Measurements from ENCODE around the gene DEFB114.

Gene DEFB114

DNA sequence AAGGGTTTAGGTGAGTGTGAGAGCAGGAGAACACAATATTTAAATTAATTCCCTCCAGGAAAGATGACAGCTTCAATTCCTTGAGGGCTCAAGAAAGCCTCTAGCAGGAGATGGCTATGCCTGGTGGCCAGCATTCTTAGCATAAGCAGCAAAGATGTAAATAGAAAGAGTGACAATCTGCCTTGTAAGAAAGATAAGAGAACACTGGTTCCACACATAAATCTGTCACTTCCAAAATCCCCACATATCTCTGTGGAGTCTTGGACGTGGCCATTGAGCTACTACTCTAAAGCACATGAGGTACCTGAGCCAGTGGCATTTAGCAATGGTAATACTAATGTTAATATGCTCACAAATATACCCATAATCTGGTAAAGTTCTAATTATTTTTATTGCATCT is 29.2 kb downstream of the DEFB114 start:
- DNase-seq, result no peak

DNA sequence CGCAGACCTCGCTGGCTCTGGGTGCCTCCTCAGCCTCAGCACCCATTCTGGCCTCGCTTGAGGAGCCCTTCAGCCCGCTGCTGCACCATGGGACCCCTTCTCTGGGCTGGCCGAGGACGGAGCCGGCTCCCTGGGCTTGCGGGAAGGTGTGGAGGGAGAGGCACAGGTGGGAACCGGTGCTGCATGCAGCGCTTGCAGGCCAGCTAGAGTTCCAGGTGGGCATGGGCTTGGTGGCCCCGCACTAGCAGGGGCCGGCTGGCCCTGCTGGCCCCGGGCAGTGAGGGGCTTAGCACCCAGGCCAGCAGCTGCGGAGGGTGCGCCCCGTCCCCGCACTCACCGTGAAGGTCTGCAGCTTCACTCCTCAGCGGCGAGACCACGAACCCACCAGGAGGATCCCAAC is 30.4 kb downstream of the DEFB114 start:
- no peak for DNase-seq

DNA sequence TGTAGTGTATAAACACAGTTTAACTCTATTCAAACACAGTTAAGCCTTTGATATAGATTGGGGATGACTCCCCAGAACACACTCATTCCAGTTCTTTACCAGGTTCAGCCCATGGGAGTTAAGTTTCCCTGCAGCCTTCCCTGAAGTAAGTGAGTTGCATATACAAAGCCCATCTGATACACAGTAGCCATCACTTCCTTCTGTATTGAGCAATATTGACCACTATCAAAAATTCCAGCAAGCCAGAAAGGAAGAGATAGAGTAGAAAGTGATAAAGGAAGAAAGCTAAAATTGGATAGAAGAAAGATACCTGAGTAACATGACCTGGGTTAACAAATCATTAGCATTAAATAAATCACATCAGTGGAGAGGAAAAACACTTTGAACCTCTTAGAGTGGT is 34.6 kb downstream of the DEFB114 start:
- no peak for DNase-seq

DNA sequence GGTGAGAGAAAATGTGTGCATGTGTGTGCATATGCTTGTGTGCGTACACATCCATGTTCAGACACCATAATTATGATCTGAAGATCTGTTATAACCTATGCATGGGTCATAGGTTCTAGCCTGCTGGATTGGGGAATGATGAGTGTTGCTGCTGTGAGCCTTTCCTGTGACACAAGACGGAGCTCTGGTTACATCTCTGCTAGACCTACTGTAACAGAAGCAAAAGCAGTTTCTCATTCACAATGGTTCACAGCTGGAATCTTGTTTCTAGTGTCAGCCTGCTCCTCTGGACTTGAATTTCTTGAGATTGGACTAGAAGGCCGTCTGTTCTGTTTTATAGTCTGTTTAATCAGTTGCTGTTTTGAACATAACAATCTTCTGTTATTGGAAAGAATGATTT is 40.1 kb downstream of the DEFB114 start:
- no peak for DNase-seq

DNA sequence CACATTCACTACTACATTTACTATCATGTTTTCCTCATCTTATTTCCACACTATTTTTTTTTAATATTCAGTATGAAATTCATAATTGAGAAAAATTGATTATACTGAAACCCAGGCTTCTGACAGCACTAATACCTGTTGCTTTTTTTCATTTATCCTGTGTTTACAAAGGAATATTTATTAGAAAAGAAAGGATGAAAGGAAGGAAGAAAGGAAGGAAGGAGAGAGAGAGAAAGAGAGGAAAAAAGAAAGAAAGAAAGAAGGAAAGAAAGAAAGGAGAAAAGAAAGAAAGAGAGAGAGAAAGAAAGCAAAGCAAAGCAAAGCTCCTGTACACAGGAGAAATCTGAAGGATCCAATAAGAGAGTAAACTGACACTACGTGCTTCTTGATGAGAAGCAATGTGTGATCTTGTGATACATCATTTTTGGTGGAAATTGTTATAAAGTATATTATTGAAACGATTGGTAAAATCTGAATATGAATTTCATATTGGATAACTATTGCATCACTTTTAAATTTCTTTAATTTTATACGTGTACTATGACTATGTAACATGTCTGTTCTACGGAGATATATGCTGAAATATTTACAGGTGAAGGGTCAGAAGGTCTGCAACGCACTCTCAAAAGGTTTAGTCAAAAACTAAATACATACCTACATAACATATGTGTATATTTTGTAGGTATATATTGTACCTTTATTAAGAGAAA is 43.9 kb downstream of the DEFB114 start:
- DNase-seq, result no peak

DNA sequence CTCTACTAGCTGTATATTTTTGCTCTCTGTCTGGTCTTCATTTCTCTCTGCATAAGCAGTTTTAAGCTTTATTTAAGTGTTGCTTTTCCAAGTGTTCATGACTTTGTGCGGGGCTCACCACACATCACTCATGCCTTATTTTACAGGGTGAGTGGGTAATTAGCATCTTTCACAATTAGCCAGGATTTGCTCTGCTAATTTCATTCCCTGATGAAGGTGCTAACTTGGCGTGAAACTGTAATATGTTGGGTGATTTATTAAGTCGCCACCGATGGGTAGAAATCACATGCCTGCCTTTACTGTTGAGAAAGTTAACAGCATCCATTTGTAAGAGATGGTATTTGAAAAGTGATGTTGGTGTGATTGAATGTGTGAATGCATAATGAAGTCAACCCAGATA is 44.7 kb downstream of the DEFB114 start:
- DNase-seq, result no peak

DNA sequence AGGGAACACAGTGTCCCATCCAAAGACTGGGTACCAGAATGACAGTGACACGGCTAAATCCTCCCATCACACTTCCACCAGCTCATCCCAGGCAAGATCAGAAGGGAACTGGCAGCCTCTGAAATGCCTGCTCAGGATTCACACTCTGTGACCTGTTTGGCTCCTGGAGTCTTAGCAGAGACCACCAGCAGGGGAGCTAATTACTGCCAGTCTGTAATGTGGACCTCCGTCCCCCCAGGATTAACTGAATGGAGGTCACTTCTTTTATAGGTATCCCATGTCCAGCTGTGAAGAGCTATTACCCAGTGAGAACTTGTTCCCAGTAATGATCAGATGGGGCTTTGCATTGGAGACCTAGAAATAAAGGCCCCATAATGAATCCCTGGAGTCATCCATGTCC is 45.2 kb downstream of the DEFB114 start:
- DNase-seq, result no peak

DNA sequence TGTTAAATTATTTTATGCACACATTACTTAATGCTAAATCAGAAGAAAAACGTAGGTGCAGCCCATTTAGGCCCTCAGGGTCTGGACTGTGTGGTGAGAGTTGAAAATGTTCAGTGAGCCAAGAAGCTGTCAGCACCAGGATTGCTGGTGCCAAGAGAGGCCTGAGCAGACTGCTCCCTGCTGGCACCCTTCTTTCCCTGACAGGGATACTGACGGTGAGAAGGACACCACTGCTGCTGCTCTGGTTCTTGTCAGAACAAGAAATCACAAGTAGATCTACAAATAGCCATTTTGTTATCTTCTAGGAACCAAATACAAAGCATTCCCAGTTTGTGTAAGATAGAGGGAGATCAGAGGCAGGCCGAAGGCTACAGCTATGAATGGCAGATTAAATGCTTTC is 48.9 kb downstream of the DEFB114 start:
- DNase-seq, result no peak

DNA sequence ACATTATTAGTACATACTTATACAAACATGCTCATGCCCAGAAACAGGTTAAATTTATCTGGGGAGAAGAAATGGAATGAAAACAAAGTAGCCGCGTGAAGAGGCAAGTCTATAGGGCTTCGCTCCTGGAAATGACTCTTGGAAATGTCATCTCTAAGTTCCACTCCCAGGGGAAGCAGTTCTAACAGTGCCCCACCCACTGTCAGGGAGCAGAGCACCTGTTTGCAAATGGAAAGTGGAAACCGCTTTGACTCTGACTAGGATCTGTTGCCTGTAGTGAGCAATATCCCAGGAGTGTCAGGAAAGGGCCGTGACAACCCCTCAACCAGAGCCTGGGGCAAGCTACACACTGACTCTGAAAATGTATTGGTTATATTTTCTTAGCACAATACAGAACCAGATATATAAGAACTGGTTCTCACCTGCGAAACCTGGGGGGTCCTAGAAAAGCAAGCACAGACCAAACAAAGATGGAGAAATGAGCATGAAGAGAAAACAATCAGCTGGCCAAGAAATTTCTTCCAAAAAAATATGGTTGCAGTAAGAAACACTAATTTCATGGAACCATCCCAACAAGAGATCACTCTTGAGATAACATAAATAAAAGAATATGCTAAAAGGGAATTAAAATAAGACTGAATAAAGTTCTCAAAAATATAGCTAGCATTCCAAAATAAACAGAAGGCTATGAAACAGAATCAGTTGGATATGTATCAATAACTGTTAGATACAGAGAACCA is 50.2 kb downstream of the DEFB114 start:
- no peak for DNase-seq

DNA sequence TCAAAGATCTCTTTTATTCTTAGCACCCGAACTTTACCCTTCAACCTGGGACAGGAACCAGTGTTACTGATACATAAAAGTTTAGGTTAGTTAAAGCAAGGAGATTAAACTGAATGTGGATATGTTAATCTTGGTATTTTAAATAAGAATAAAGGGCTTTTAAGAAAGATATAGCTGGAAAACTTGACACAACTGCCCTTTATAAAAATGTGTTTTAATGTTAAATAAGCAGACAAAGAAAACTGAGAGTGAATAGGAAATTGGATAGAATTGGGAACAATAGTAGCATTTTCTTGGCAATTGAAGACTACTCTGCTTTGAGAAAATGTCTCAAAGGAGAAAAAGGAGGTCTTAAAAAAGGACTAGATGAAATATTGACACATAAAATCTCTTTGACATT is 51.8 kb downstream of the DEFB114 start:
- no peak for DNase-seq

DNA sequence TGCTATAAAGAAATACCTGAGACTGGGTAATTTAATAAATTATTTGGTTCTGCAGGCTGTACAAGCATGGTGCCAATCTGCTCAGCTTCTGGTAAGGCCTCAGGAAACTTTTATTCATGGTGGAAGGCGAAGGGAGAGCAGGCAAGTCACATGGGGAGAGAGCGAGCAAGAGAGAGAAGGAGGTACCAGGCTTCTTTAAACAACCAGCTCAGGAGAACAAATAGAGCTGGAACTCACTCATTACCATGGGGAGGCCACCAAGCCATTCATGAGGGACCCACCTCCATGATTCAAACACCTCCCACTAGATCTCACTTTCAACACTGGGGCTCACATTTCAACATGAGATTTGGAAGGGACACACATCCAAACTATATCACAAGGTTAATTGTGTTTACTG is 52.7 kb downstream of the DEFB114 start:
- no peak for DNase-seq

All from NCI-H1048 (cell line).